Activated naive CD4-positive, alpha-beta T cell treated with anti-CD3 and anti-CD28 coated beads for 36 hours (primary cell): ENCODE data around the gene FOXP1. TPM values are rescaled to one million over a fixed set of nuclear protein-coding genes. Genes with fewer than 3 reads are reported as not detected.

Experiments
- CTCF ChIA-PET: fragments of 350-600 bp; sonication (Branson Sonifier 250); formaldehyde crosslinking; loops from one replicate; lab custom pipeline; 2021; ENCODE audit warnings: antibody characterized with exemption; lab: Charles Lee
- DNase-seq: peaks from one replicate; pipeline ENCODE4 v3.0.0-alpha.2; 2020
- H3K27ac Mint-ChIP-seq: one replicate; pipeline ENCODE4 v1.8.0; 2021; ENCODE audit warnings: mild to moderate bottlenecking, mixed read lengths
- H3K27me3 Mint-ChIP-seq: one replicate; pipeline ENCODE4 v1.8.0; 2021; ENCODE audit warnings: low read depth, mixed read lengths
- H3K36me3 Mint-ChIP-seq: one replicate; pipeline ENCODE4 v1.8.0; 2021; ENCODE audit warnings: low read depth, mixed read lengths
- H3K4me1 Mint-ChIP-seq: one replicate; pipeline ENCODE4 v1.8.0; 2021; ENCODE audit warnings: low read depth, mixed read lengths
- H3K4me3 Mint-ChIP-seq: one replicate; pipeline ENCODE4 v1.8.0; 2021; ENCODE audit warnings: mild to moderate bottlenecking, moderate library complexity, mixed read lengths
- H3K9me3 Mint-ChIP-seq: one replicate; pipeline ENCODE4 v1.8.0; 2021; ENCODE audit warnings: mixed read lengths
- intact Hi-C: fragments of 100-400 bp; cut with micrococcal nuclease; formaldehyde crosslinking; loops from one replicate; pipeline ENCODE4 v1.15.1; 2023
- total RNA-seq, 2 experiments: library from RNA; stranded (reverse); gene quantifications; one replicate each; pipeline ENCODE4 v1.2.3, GENCODE V29; 2021

The FOXP1 gene
- total RNA-seq, 2 experiments from 2014 or later: 95.2 to 97.4 TPM

GRCh38 chr3:71175691-71176365 lies 407.7 kb downstream of the FOXP1 start:
- intact Hi-C loops: no loop called here
- Mint-ChIP-seq H3K36me3 (peaks cover 6% of the 10 kb centered on the region), H3K4me3 (no peak overlapping the region), H3K27me3 (no peaks in the 10 kb centered on the region), H3K4me1 (peaks cover 52% of the 10 kb centered on the region), H3K9me3 (no peaks in the 10 kb centered on the region), H3K27ac (no peak overlapping the region)
- DNase-seq: no peak
- CTCF ChIA-PET: interaction anchor here (1.5 kb wide), 1 partner anchor 41 kb away, joined by 3 read pairs; no protein-coding TSS in a partner anchor

GRCh38 chr3:71172951-71173350 lies 410.6 kb downstream of the FOXP1 start:
- peaks cover 68% of the 10 kb centered on the region for H3K4me1 Mint-ChIP-seq

GRCh38 chr3:71172189-71172588 lies 411.3 kb downstream of the FOXP1 start:
- Mint-ChIP-seq H3K36me3 (peaks cover 7% of the 10 kb centered on the region), H3K27ac (no peak overlapping the region), H3K27me3 (no peaks in the 10 kb centered on the region), H3K4me3 (no peak overlapping the region), H3K9me3 (no peaks in the 10 kb centered on the region), H3K4me1 (peaks cover 67% of the 10 kb centered on the region)
- no peak for DNase-seq
- intact Hi-C loops: no loop called here
- CTCF ChIA-PET: no interaction called here

More at GRCh38 chr3:71172951-71173350, 410.6 kb downstream of the FOXP1 start:
- H3K4me3 Mint-ChIP-seq: no peak overlapping the region
- no peak for DNase-seq
- peaks cover 10% of the 10 kb centered on the region for H3K36me3 Mint-ChIP-seq
- intact Hi-C loops: no loop called here
- no peaks in the 10 kb centered on the region for H3K9me3 Mint-ChIP-seq
- no peak overlapping the region for H3K27ac Mint-ChIP-seq
- no peaks in the 10 kb centered on the region for H3K27me3 Mint-ChIP-seq
- CTCF ChIA-PET: no interaction called here

- CTCF ChIA-PET: no interaction called here
- no peak for DNase-seq
- no peak overlapping the region for H3K27ac Mint-ChIP-seq
- H3K9me3 Mint-ChIP-seq: peaks cover 3% of the 10 kb centered on the region
- H3K27me3 Mint-ChIP-seq: no peaks in the 10 kb centered on the region
- intact Hi-C loops: no loop called here
- H3K4me1 Mint-ChIP-seq: peaks cover 71% of the 10 kb centered on the region
- H3K4me3 Mint-ChIP-seq: no peak overlapping the region
- H3K36me3 Mint-ChIP-seq: peaks cover 12% of the 10 kb centered on the region
Observed at GRCh38 chr3:71171247-71171646, 412.3 kb downstream of the FOXP1 start.

GRCh38 chr3:71168880-71169411 lies 414.6 kb downstream of the FOXP1 start:
- no peak overlapping the region for H3K4me3 Mint-ChIP-seq
- peaks cover 58% of the 10 kb centered on the region for H3K4me1 Mint-ChIP-seq
- no peaks in the 10 kb centered on the region for H3K27me3 Mint-ChIP-seq
- H3K36me3 Mint-ChIP-seq: peaks cover 24% of the 10 kb centered on the region
- peak overlapping the region; percentile 37 for H3K27ac Mint-ChIP-seq
- no peak for DNase-seq
- H3K9me3 Mint-ChIP-seq: peaks cover 8% of the 10 kb centered on the region
- CTCF ChIA-PET: no interaction called here
- intact Hi-C loops: no loop called here

- Mint-ChIP-seq H3K4me1 (peaks cover 57% of the 10 kb centered on the region), H3K27ac (no peak overlapping the region), H3K9me3 (peaks cover 8% of the 10 kb centered on the region), H3K27me3 (no peaks in the 10 kb centered on the region), H3K4me3 (no peak overlapping the region), H3K36me3 (peaks cover 27% of the 10 kb centered on the region)
- DNase-seq: no peak
- intact Hi-C loops: no loop called here
- CTCF ChIA-PET: interaction anchor here (0.6 to 1.4 kb wide), 2 partner anchors 21 to 67 kb away, joined by 3 read pairs; no protein-coding TSS in a partner anchor
Observed at GRCh38 chr3:71168121-71168721, 415.3 kb downstream of the FOXP1 start.

GRCh38 chr3:71166339-71167240 lies 416.9 kb downstream of the FOXP1 start:
- peaks cover 8% of the 10 kb centered on the region for H3K9me3 Mint-ChIP-seq
- peaks cover 66% of the 10 kb centered on the region for H3K4me1 Mint-ChIP-seq
- no peak overlapping the region for H3K4me3 Mint-ChIP-seq
- no peak overlapping the region for H3K27ac Mint-ChIP-seq
- CTCF ChIA-PET: interaction anchor here (1.4 kb wide), 1 partner anchor 22 kb away, joined by 3 read pairs; no protein-coding TSS in a partner anchor
- DNase-seq: no peak
- no peaks in the 10 kb centered on the region for H3K27me3 Mint-ChIP-seq
- H3K36me3 Mint-ChIP-seq: peaks cover 27% of the 10 kb centered on the region
- intact Hi-C loops: no loop called here

GRCh38 chr3:71164881-71165280 lies 418.6 kb downstream of the FOXP1 start:
- H3K9me3 Mint-ChIP-seq: peaks cover 13% of the 10 kb centered on the region
- peaks cover 68% of the 10 kb centered on the region for H3K4me1 Mint-ChIP-seq
- no peak overlapping the region for H3K4me3 Mint-ChIP-seq
- H3K36me3 Mint-ChIP-seq: peaks cover 33% of the 10 kb centered on the region
- intact Hi-C loops: no loop called here
- H3K27ac Mint-ChIP-seq: no peak overlapping the region
- H3K27me3 Mint-ChIP-seq: no peaks in the 10 kb centered on the region
- no peak for DNase-seq
- CTCF ChIA-PET: interaction anchor here (0.6 kb wide), 1 partner anchor 147 kb away, joined by 3 read pairs; no protein-coding TSS in a partner anchor

GRCh38 chr3:71163198-71163918 lies 420.2 kb downstream of the FOXP1 start:
- H3K4me1 Mint-ChIP-seq: peaks cover 69% of the 10 kb centered on the region
- CTCF ChIA-PET: interaction anchor here (0.8 to 1.5 kb wide), 3 partner anchors 26 to 94 kb away, joined by 3 read pairs; no protein-coding TSS in a partner anchor
- peaks cover 28% of the 10 kb centered on the region for H3K36me3 Mint-ChIP-seq
- peaks cover 13% of the 10 kb centered on the region for H3K9me3 Mint-ChIP-seq
- H3K4me3 Mint-ChIP-seq: no peak overlapping the region
- intact Hi-C loops: no loop called here
- no peak overlapping the region for H3K27ac Mint-ChIP-seq
- no peak for DNase-seq
- H3K27me3 Mint-ChIP-seq: no peaks in the 10 kb centered on the region

- no peaks in the 10 kb centered on the region for H3K27me3 Mint-ChIP-seq
- no peak overlapping the region for H3K4me3 Mint-ChIP-seq
- peaks cover 76% of the 10 kb centered on the region for H3K4me1 Mint-ChIP-seq
- no peak for DNase-seq
- H3K36me3 Mint-ChIP-seq: peaks cover 34% of the 10 kb centered on the region
- peak overlapping the region; percentile 88 for H3K27ac Mint-ChIP-seq
- peaks cover 13% of the 10 kb centered on the region for H3K9me3 Mint-ChIP-seq
- CTCF ChIA-PET: interaction anchor here (1.0 to 1.6 kb wide), 5 partner anchors 9 to 93 kb away, joined by 3 to 7 read pairs (median 3); no protein-coding TSS in a partner anchor
- intact Hi-C loops: loop anchor here (1.0 kb wide), 1 partner anchor 142 kb away; no protein-coding TSS in a partner anchor
Observed at GRCh38 chr3:71162221-71162620, 421.3 kb downstream of the FOXP1 start.

GRCh38 chr3:71160785-71161546 lies 422.6 kb downstream of the FOXP1 start:
- peaks cover 79% of the 10 kb centered on the region for H3K4me1 Mint-ChIP-seq
- peaks cover 8% of the 10 kb centered on the region for H3K9me3 Mint-ChIP-seq
- H3K36me3 Mint-ChIP-seq: peaks cover 26% of the 10 kb centered on the region
- peak overlapping the region; percentile 88 for H3K27ac Mint-ChIP-seq
- CTCF ChIA-PET: interaction anchor here (0.7 to 1.6 kb wide), 3 partner anchors 8 to 378 kb away, joined by 3 to 7 read pairs (median 6); no protein-coding TSS in a partner anchor
- intact Hi-C loops: loop anchor here (1.0 kb wide), 4 partner anchors 11 to 74 kb away; no protein-coding TSS in a partner anchor
- H3K4me3 Mint-ChIP-seq: peak overlapping the region; percentile 33
- H3K27me3 Mint-ChIP-seq: no peaks in the 10 kb centered on the region
- DNase-seq: peak; percentile 44
